Measurements from ENCODE around the gene LORICRIN. TPM values are rescaled to one million over a fixed set of nuclear protein-coding genes. Genes with fewer than 3 reads are reported as not detected.

Gene LORICRIN
- total RNA-seq, 4 donors from 2014 or later, result 0.44 TPM; not detected in 3

- Histone ChIP-seq H3K27ac (no peak overlapping the region), H3K4me1 (peaks cover 0 to 24% (median 14%) of the 10 kb centered on the region in 4 donors), H3K36me3 (no peaks in the 10 kb centered on the region), H3K9me3 (no peaks in the 10 kb centered on the region), H3K27me3 (peaks cover 0 to 60% of the 10 kb centered on the region in 2 donors), H3K4me3 (peak overlapping the region in 3 of 4 donors; percentile 36 to 52 (median 41))
- DNase-seq (ENCODE audit: low spot score in 2 of 2), result no peak
- TF ChIP-seq POLR2A (IDR thresholded peaks at IDR 0.05) (no peak), EP300 (IDR thresholded peaks at IDR 0.05) (no peak), CTCF (IDR thresholded peaks at IDR 0.05) (no peak)
- WGBS, 2 donors, result 57 to 68% methylated on average over 6 of the region's 6 CpGs
These were observed 2.5 kb downstream of the LORICRIN start for GRCh38 chr1:153262070-153262366.

- no peak for DNase-seq (ENCODE audit: low spot score in 2 of 2)
- H3K27ac ChIP-seq, result no peak overlapping the region
- no peak overlapping the region for H3K4me3 ChIP-seq
These were observed 3.1 kb downstream of the LORICRIN start for GRCh38 chr1:153262462-153263157.

GRCh38 chr1:153265457-153265856, 6.0 kb downstream of the LORICRIN start:
- Histone ChIP-seq H3K9me3 (no peaks in the 10 kb centered on the region), H3K27ac (no peak overlapping the region), H3K36me3 (no peaks in the 10 kb centered on the region), H3K4me3 (no peak overlapping the region), H3K27me3 (peaks cover 0 to 51% of the 10 kb centered on the region in 2 donors), H3K4me1 (peaks cover 0 to 23% (median 14%) of the 10 kb centered on the region in 4 donors)
- no peak for DNase-seq (ENCODE audit: low spot score in 2 of 2)
- 71 to 74% methylated on average over 1 of the region's 1 CpG for WGBS, 2 donors
- no peak for TF ChIP-seq POLR2A (IDR thresholded peaks at IDR 0.05)
- no peak for TF ChIP-seq CTCF (IDR thresholded peaks at IDR 0.05)

More at GRCh38 chr1:153262462-153263157, 3.1 kb downstream of the LORICRIN start:
- no peaks in the 10 kb centered on the region for H3K9me3 ChIP-seq
- H3K36me3 ChIP-seq, result no peaks in the 10 kb centered on the region
- WGBS, 2 donors, result 47% methylated on average over 10 of the region's 10 CpGs
- TF ChIP-seq POLR2A (IDR thresholded peaks at IDR 0.05) (no peak), CTCF (IDR thresholded peaks at IDR 0.05) (no peak), EP300 (IDR thresholded peaks at IDR 0.05) (no peak)
- peaks cover 0 to 24% (median 14%) of the 10 kb centered on the region in 4 donors for H3K4me1 ChIP-seq
- H3K27me3 ChIP-seq, result peaks cover 0 to 60% of the 10 kb centered on the region in 2 donors

GRCh38 chr1:153271711-153272110, 12.2 kb downstream of the LORICRIN start:
- Histone ChIP-seq H3K9me3 (no peaks in the 10 kb centered on the region), H3K27ac (no peak overlapping the region), H3K36me3 (no peaks in the 10 kb centered on the region), H3K4me3 (no peak overlapping the region), H3K27me3 (no peaks in the 10 kb centered on the region), H3K4me1 (no peaks in the 10 kb centered on the region)
- 89 to 100% methylated on average over 1 of the region's 1 CpG for WGBS, 2 donors
- TF ChIP-seq EP300 (IDR thresholded peaks at IDR 0.05) (no peak), POLR2A (IDR thresholded peaks at IDR 0.05) (no peak), CTCF (IDR thresholded peaks at IDR 0.05) (no peak)
- DNase-seq (ENCODE audit: low spot score in 2 of 2), result no peak

- DNase-seq (ENCODE audit: low spot score in 2 of 2), result no peak
- H3K4me1 ChIP-seq, result no peaks in the 10 kb centered on the region
- no peak overlapping the region for H3K27ac ChIP-seq
- no peaks in the 10 kb centered on the region for H3K36me3 ChIP-seq
- no peaks in the 10 kb centered on the region for H3K9me3 ChIP-seq
- H3K27me3 ChIP-seq, result no peaks in the 10 kb centered on the region
- WGBS, 2 donors, result 100% methylated on average over 1 of the region's 1 CpG; no CpG with 5 or more reads in 1 of the 2 donors
- TF ChIP-seq CTCF (IDR thresholded peaks at IDR 0.05), result no peak
- no peak for TF ChIP-seq EP300 (IDR thresholded peaks at IDR 0.05)
- TF ChIP-seq POLR2A (IDR thresholded peaks at IDR 0.05), result no peak
- H3K4me3 ChIP-seq, result no peak overlapping the region
These were observed 12.7 kb downstream of the LORICRIN start for GRCh38 chr1:153272186-153272585.

Data from tibial nerve (tissue), 4 donors.